Liver (tissue), 3 donors: Measurements from ENCODE around the gene AGPAT1.

Experiments used
- EGR1 ChIP-seq, 2 donors: IDR thresholded peaks; 2 replicates each; pipeline ENCODE4 v1.6.1; 2016 to 2018; ENCODE audit warnings: antibody characterized with exemption in 2 of 2, low read depth in 2 of 2
- HNF4A ChIP-seq, 2 donors: conservative IDR thresholded peaks; 2 replicates each; pipeline ENCODE4 v1.6.1; 2016; ENCODE audit warnings: antibody characterized with exemption in 2 of 2, mild to moderate bottlenecking in 2 of 2
- JUND ChIP-seq, 2 donors: IDR thresholded peaks; 2 replicates each; pipeline ENCODE4 v1.6.1; 2016; ENCODE audit warnings: antibody characterized with exemption in 2 of 2
- TAF1 ChIP-seq: conservative IDR thresholded peaks from 2 replicates; pipeline ENCODE4 v1.6.1; 2016; ENCODE audit warnings: antibody characterized with exemption, mild to moderate bottlenecking
- TF ChIP-seq, protein P1 (sequence below): fragments of 150-350 bp; IDR thresholded peaks from 2 replicates; pipeline ENCODE4 v1.5.1; 2017; ENCODE audit warnings: improper control_type of control experiment, low read depth, low read length; ENCODE audit not compliant: missing input control
- TF ChIP-seq, protein P2 (sequence below): IDR thresholded peaks from 2 replicates; pipeline ENCODE4 v1.6.1; 2016; ENCODE audit warnings: antibody characterized with exemption, mild to moderate bottlenecking
- TF ChIP-seq, protein P3 (sequence below): IDR thresholded peaks from 2 replicates; pipeline ENCODE4 v1.6.1; 2016; ENCODE audit warnings: antibody characterized with exemption
- donor health status: healthy.
- donor health status: healthy.

DNA sequence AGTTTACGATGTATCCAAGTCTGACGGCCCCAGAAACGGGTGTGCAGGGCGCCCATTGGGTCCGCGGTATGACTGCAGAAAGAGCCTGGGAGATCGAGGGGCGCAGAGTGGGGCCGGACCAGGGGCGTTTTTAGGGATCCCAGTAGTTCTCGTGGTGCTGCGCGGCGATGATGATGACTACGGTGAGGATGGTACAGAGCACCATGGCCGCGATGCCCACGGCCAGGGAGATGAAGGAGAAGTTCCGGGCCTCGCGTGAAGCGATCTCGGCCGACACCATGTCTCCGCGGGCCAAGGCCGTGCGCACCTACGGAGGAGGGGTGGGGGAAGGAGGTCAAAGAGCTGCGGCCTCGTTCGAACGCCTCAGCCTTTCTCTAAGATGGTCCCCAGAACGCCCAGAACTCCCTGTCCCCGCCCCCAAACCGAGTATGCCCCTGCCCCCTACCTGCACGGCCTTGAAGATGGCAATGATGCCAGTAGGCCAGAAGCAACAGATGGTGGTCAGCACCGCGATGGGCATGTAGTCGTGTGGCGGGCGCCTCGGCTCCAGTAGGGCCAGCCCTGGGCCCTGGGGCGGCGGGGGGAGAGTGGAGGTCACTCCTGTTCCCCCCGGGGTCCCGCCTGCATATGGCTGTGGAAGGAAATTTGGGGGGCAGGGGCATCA lies 26.7 kb downstream of the AGPAT1 start:
- TF ChIP-seq, protein P1, sequence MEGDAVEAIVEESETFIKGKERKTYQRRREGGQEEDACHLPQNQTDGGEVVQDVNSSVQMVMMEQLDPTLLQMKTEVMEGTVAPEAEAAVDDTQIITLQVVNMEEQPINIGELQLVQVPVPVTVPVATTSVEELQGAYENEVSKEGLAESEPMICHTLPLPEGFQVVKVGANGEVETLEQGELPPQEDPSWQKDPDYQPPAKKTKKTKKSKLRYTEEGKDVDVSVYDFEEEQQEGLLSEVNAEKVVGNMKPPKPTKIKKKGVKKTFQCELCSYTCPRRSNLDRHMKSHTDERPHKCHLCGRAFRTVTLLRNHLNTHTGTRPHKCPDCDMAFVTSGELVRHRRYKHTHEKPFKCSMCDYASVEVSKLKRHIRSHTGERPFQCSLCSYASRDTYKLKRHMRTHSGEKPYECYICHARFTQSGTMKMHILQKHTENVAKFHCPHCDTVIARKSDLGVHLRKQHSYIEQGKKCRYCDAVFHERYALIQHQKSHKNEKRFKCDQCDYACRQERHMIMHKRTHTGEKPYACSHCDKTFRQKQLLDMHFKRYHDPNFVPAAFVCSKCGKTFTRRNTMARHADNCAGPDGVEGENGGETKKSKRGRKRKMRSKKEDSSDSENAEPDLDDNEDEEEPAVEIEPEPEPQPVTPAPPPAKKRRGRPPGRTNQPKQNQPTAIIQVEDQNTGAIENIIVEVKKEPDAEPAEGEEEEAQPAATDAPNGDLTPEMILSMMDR: no peak
- TF ChIP-seq, protein P2, sequence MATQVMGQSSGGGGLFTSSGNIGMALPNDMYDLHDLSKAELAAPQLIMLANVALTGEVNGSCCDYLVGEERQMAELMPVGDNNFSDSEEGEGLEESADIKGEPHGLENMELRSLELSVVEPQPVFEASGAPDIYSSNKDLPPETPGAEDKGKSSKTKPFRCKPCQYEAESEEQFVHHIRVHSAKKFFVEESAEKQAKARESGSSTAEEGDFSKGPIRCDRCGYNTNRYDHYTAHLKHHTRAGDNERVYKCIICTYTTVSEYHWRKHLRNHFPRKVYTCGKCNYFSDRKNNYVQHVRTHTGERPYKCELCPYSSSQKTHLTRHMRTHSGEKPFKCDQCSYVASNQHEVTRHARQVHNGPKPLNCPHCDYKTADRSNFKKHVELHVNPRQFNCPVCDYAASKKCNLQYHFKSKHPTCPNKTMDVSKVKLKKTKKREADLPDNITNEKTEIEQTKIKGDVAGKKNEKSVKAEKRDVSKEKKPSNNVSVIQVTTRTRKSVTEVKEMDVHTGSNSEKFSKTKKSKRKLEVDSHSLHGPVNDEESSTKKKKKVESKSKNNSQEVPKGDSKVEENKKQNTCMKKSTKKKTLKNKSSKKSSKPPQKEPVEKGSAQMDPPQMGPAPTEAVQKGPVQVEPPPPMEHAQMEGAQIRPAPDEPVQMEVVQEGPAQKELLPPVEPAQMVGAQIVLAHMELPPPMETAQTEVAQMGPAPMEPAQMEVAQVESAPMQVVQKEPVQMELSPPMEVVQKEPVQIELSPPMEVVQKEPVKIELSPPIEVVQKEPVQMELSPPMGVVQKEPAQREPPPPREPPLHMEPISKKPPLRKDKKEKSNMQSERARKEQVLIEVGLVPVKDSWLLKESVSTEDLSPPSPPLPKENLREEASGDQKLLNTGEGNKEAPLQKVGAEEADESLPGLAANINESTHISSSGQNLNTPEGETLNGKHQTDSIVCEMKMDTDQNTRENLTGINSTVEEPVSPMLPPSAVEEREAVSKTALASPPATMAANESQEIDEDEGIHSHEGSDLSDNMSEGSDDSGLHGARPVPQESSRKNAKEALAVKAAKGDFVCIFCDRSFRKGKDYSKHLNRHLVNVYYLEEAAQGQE: no peak
- no peak for TF ChIP-seq EGR1 (IDR thresholded peaks at IDR 0.05; ENCODE audit: low read depth in 2 of 2)
- TF ChIP-seq, protein P3, sequence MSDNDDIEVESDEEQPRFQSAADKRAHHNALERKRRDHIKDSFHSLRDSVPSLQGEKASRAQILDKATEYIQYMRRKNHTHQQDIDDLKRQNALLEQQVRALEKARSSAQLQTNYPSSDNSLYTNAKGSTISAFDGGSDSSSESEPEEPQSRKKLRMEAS: no peak
- TF ChIP-seq HNF4A (conservative IDR thresholded peaks at IDR 0.05): no peak
- TF ChIP-seq TAF1: no peak
- no peak for TF ChIP-seq JUND (IDR thresholded peaks at IDR 0.05)
